T follicular helper cell (primary cell): ENCODE results near the gene EML6.
"Not testable (repeated sequence)": the region's sequence is repeated elsewhere in the genome, so short reads cannot be mapped to it uniquely, and the experiment has no call there.

Source experiments
- DNase-seq: peaks from one replicate; pipeline ENCODE4 v3.0.0-alpha.2; 2020; ENCODE audit warnings: low read depth

Gene EML6

GRCh38 chr2:54845514-54845913, 122.1 kb downstream of the EML6 start:
- DNase-seq: no peak

DNA sequence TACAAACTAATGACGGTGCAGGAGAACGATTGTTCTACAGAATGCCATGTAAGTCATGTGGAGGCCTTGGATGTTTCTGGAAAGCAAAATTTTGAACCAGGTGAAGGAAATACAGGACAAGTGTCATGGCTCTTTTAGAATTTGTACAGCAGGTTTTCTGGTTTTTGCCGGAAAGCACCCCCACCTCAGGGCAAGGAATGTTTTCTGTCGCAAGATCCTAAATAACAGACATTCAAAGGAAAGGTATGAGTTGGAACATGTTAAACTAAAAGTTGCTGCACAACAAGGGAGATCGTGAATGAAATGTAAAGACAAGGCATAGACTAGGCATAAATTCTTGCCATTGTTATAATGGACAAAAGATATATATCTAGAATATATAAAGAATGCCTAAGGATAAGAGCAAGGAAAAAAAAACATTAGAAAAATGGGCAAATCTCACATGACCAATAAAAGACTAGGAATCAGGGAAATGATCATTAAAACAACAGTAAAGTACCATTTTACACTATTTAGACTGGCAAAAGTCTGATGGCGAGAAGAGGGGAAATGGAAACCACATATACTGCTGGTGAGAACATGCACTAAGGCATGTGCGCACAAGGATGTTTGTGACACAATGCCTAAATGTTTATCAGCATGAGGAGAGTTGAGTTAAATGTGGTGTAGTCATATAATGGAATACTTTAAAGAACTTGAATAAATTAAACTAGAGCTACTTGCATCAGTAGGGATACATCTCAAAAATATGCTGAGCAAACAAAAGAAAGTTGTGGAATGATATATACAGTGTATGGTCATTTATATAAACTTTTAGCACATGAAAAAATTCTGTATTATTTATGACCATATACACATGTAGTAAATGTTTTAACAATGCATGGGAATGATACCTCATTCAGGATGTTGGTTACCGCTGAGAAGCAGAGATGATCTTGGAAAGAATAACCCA, 127.0 kb downstream of the EML6 start:
- no peak for DNase-seq

DNA sequence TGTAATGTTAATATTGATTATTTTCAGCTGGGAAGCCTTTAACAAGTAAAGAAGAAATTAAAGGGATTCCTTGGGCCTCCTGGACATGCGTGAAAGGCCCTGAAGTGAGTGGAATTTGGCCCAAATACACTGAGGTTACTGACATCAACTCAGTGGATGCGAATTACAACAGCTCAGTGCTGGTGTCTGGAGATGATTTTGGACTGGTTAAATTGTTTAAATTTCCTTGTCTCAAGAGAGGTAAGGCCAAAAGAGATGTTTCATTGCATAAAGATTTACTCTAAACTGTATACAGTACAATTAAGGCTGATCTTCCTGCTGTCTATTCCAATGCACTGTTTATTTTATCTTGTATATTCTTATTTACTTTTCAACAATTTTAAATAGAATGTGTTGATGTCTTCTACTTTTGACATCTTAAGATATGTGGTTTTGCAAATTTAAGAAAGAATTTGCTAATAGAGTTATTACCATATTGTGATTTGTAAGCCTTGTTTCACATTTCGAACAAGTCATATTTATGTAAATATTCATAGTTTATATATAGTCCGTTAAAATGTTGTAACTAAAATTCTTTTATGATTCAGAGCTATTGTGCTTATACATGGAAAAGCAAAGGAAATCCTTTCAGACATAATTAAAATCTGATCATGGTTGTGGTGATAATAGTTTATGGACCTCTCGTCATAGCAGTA, 130.3 kb downstream of the EML6 start:
- DNase-seq: no peak

DNA sequence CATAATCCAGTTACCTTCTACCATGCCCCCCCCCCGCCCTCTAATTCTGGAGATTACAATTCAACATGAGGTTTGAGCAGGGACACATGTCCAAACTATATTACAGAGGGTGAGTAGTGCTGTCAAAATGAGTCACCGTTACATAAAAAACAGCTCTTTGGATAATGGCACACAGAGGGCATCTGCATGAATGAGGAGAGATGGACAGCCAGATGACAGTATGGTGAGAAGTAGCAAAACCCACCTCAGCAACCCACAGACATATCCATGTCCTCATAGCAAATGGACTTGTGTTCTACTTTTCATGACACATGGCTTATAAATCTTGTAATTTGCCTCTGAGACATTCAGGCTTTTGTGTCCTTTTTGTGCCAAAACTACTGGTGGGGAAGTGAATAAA, 132.0 kb downstream of the EML6 start:
- no peak for DNase-seq

DNA sequence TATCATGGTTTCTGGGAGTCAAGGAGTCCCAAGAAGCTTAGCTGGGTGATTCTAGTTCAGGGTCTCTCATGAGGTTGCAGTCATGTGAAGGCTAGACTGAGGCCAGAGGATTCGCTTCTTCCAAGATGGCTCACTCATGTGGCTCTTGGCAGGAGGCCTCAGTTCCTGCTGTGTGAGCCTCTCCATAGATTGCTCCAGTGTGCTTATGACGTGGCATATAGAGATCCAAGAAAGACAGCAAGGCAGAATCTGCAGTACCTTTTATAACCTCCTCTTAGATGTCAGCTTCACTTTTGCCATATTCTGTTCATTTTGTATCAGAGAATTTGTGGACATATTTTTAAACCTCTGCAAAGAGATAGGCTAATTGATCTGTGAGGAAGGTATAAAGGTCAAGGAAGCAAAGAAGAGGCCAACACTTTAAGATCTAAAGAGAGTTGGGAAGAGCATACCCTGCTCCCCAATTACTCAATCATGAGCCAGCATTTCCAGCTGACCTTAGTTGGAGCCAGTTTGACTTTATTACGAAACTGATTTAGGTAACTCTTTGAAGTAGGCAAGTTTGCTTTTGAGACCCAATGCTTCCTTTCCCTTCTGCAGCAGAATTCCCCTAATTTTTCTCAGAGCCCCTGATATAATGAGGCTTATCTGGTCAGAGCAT, 134.7 kb downstream of the EML6 start:
- DNase-seq: no peak

GRCh38 chr2:54859416-54859815, 136.0 kb downstream of the EML6 start:
- no peak for DNase-seq

DNA sequence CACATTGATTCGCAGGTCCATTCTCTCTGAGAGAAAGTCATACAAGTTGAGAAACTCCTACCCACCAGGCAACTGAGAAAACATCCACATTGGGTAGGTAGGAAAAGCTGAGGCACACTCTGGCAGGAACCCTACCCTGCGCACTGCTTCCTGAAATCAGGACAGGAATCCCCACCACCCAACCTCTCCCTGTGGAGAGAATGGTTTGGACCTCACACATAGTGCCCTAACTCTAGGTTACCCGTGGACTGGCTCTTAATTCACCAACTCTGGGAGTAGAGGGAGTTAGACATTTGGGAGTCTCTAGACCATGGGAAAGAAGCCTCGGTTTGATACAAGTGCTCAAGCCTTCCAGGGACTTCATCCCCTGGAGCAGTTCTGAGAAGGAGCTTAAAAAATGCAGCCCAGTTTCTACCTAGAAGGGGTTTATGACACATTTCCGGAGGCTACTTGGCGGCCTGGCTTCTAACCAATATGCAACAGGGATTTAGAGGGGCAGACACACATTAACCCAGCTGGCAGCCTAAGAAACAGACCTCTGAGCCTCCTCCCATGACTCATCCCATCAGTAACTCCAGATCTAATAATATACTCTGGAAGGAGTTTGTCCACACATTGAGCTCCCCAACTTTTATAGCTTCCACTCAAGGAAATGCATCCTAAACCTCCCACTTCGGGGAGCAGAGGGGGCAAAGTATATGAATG, 136.7 kb downstream of the EML6 start:
- no peak for DNase-seq

GRCh38 chr2:54862229-54862628, 138.8 kb downstream of the EML6 start:
- no peak for DNase-seq

- no peak for DNase-seq
These were observed 139.3 kb downstream of the EML6 start for GRCh38 chr2:54862742-54863141.

DNA sequence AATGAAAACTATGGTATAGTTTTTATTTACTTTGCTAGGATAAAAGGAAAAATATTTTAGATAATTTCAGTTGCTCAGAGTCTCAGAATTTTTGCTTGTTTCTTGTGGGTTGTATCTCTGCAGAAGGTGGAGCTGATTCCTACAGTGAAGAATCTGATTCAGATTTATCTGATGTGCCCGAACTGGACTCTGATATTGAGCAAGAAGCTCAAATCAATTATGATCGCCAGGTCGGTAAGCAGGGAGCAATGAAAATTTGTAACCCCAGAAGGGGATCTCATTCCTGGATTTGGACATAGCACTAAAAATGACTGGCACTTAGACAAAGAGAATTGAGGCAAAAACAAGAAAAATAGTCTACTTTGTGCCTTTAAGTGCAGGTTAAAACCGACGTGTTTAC, 140.2 kb downstream of the EML6 start:
- no peak for DNase-seq

DNA sequence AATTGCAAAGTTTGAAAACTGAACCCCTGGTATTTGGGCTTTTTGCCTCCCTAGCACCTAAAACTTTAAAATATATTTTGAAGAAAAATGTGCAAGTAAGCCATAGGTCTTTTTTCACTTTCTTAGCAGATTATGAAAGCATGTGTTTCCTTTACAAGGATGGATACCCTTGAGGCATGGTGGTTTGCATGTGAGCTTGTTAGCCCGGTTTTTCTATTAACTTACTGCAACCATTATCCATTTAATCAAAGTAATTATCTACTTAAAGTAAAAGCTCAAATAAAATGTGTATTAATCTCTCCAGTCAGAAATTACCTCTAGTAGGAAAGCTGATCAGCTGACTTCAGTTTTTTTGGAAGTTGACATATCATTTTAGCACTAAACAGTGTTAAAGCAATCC, 140.6 kb downstream of the EML6 start:
- DNase-seq: no peak

DNA sequence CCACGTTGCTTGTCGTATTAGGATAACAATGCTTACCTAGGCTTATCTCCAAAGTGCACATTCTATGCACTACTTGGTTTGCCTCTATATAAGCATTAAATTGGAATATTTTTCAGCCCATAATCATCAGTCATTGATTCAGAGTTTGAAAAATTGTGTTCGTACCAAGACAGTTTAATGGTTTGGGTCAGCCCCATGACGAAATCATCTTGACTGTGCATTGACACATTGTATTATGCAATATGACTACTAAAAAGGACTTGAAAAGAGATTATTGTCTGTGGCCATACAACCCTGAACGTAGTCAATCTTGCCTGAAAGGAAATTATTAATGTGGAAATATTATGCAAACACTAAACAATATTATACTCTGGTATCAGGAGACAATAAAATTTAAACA, 141.3 kb downstream of the EML6 start:
- no peak for DNase-seq

GRCh38 chr2:54866179-54866578, 142.7 kb downstream of the EML6 start:
- no peak for DNase-seq

GRCh38 chr2:54866868-54867267, 143.4 kb downstream of the EML6 start:
- no peak for DNase-seq

DNA sequence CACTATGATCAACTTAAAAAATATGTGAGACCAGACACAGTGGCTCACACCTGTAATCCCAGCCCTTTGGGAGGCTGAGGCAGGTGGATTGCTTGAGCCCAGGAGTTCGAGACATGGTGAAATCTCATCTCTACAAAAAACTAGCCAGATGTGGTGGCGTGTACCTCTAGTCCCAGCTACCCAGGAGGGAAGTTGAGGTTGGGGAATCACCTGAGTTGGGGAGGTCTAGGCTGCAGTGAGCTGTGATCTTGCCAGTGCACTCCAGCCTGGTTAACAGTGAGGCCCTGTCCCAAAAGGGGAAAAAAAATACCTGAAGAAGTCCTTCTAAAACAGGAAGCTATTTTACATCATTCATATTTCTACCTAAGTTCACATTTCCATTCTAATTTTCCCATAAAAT, 144.0 kb downstream of the EML6 start:
- DNase-seq: no peak

DNA sequence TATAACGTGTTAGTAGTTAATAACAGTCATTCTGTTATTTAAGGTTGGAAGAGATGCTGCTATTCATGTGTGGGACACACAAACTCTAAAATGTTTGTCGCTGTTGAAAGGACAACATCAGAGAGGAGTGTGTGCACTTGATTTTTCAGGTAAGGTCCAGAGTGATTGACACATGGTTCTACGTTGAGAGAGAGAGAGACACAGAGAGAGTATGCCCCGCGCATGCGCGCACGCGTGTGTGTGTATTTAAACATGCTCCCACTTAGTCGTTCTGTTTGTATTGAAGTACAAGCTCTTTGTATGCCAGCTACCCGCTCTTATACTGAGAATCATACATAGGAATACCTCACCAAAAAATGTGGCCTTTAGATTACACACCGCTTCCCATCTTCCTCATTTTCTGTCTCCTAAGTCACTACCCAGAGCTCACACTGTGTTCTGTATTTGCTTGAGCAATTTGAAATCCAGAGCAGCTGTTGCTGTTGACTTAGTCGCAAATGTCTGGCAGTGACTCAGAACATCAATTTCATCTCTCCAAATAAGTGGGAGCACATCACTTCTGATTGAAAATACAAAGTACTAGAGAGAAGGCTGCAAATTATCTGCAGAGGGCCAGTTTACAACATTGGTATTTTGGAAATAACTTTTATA, 148.1 kb downstream of the EML6 start:
- DNase-seq: no peak

- DNase-seq: no peak
These were observed 149.3 kb downstream of the EML6 start for GRCh38 chr2:54872780-54873179.

GRCh38 chr2:54873236-54873635, 149.8 kb downstream of the EML6 start:
- not testable (repeated sequence) for DNase-seq

GRCh38 chr2:54876764-54877163, 153.3 kb downstream of the EML6 start:
- DNase-seq: no peak

DNA sequence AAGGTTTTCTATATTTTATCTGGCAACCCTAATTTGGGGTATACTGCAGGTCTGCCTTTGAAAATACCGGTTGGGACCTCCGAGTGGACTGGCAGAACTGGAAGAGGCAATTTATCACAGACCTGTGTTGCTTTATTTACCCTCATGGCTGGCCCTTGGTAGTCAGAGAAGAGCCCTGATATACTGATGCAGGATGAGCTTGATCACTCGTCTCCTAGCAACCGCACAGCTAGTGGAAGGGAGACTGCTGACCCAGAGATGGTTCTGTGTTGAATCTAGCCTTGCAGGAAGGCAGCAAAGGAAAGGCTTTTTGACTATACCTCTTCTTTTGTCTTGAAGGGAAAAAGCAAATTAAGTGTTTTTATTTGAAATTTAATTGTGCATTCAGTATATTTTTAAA, 154.7 kb downstream of the EML6 start:
- DNase-seq: no peak

- no peak for DNase-seq
These were observed 155.6 kb downstream of the EML6 start for GRCh38 chr2:54879032-54879431.
